Activated effector memory CD4-positive, alpha-beta T cell treated with Interleukin-2 at 50 U/mL for 16 hours (primary cell): ENCODE results near the gene CTU2.

ENCODE experiments used
- DNase-seq: peaks from one replicate; pipeline ENCODE4 v3.0.0-alpha.2; 2020

The CTU2 gene

DNA sequence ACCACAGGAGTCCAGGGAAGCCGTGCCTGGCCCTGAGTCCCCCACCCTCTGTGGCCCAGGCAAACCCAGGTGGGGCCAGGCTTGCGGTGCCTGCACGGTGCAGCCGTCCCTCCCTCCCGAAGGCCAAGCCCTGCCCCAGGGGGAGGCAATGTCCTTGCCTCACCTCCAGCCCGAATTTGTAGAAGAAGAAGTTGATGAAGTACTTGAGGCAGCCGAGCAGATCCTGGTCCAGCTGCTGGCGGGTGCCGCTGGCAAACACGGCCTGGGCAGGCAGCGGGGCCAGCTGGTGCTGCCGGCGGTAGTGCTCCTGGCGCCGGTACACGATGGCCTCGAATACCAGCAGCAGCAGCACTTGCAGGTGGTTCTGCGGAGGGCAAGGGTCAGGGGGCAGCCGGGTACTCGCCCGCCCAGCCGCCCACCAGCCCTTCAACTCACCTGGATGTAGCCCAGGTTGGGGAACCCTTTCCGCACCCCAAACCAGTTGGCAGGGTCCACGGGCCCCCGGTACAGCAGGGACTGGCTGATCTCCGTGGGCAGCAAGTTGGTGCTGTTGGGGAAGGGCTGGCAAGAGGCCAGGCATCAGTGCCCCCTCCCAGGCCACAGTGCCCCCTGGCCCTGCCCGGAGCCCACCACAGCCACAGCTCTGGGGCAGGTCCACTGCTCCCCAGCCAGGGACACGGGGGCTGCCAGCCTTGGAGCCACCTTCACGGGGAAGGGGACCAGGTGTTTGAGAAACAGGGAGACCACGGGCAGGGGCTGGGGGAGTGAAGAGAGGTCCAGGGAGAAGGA is 26.1 kb downstream of the CTU2 start:
- DNase-seq = no peak

DNA sequence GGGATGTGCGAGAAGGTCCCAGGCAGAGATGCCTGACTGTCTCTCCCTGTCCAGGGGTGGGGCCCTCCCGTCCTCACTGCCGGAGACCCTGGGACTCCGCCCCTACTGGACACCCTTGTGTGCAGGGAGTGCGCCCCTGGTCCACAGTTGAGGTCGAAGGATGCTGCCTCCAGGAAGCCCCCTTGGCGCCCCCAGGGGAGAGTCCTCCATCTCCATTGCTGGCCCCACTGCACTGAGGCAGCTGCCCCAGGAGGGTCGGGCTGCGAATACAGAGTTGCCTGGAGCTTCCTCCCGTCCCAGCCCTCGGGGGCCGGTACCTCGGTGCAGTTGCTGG is 26.6 kb downstream of the CTU2 start:
- DNase-seq = no peak

- no peak for DNase-seq
Observed at GRCh38 chr16:88733630-88734360, 27.5 kb downstream of the CTU2 start.

GRCh38 chr16:88734361-88734728 is 28.0 kb downstream of the CTU2 start:
- DNase-seq = no peak

- no peak for DNase-seq
Observed at GRCh38 chr16:88735121-88735520, 28.8 kb downstream of the CTU2 start.

DNA sequence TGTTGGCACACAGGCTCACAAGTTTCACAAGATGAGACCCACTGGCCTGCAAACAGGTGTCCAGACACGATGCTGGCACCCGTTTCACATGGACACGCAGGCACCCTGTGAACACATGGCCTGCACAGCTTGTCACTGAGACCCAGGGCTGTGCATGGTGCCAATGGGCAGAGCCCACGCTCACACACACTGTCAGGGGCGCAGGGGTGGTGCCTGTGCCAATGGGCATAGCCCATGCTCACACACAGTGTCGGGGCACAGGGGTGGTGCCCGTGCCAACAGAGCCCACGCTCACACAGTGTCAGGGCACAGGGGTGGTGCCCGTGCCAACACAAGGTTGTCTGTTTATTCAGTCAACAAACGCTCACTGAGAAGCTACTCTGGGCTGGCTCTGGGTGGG is 29.3 kb downstream of the CTU2 start:
- DNase-seq = no peak

GRCh38 chr16:88736088-88736487 is 29.8 kb downstream of the CTU2 start:
- no peak for DNase-seq

- DNase-seq = no peak
Observed at GRCh38 chr16:88736496-88736895, 30.2 kb downstream of the CTU2 start.

DNA sequence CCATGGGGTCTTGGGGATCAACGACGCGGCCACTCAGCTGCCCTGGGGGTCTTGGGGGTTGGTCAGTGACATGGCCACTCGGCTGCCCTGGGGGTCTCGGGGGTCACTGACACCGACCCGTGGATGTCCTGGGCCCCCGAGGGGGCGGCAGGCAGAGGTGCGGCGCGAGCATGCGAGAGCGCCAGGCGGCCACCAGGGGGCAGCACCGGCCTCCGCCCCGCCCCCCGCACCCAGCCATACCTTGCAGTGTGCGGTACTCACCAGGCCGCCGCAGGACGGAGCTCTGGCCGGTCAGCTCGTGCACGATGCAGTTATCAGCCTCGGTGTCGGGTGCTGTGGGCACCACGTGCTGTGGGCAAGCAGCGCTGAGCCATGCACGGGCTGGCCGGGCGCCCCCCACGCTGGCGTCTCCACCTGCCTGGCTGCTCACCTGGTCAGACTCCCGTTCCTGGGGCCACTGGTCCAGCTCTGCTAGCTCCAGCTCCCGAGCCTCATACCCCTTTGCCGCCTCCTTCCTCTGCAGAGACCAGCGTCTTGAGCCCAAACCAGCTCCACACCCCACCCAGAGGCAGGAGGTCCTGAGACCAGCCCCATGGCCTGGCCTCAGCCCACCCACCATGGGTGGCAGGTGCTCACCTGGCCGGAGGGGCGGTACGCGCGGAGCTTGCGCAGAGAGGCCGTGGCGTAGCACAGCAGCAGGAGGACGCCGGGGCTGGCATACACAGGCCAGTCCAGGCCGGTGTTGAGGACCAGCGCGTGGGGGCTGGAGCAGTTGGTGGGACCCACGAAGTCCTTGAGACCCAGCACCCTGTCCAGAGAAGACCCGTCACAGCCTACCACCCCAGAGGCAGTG is 31.2 kb downstream of the CTU2 start:
- peak; percentile 48 for DNase-seq

- DNase-seq = no peak
Observed at GRCh38 chr16:88738151-88739084, 32.1 kb downstream of the CTU2 start.

DNA sequence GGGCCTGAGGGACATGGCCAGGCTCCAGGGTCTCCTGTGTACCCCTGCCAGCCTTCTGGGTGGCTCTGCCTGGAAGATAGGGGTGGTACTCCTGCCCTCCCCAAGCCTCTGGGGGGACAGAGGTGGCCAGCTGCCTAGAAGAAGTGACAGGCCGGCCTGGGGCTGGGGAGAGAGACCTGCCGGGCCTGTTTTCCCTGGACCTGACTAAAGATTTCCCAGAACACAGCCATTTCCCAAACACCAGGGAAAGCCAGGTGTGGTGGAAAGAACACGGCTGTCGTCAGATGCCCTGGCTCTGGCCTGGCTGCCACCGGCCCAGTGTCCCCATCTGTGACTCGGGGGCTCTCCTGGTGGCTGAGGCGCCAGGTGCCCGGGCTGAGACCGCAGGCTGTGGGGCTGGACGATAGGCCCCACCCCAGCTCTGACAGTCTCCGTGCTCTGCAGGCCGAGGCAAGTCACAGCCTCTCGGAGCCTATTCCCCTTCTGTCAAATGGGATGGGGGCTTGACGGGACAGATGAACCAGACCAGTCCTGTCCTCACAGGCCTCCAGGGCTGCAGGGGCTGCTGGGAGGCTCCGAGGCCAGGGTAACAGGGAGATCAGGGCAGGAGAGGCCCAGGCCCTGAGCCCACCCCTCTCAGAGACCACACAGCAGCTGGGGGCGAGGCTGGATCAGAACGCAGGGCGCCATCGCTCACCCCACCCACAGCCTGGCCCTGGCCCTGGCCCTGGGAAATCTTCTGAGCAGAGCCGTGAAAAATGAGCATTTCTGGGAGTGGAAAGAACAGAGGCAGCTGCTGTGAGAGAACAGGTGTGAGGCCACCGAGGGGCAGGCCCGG is 33.1 kb downstream of the CTU2 start:
- DNase-seq = no peak

DNA sequence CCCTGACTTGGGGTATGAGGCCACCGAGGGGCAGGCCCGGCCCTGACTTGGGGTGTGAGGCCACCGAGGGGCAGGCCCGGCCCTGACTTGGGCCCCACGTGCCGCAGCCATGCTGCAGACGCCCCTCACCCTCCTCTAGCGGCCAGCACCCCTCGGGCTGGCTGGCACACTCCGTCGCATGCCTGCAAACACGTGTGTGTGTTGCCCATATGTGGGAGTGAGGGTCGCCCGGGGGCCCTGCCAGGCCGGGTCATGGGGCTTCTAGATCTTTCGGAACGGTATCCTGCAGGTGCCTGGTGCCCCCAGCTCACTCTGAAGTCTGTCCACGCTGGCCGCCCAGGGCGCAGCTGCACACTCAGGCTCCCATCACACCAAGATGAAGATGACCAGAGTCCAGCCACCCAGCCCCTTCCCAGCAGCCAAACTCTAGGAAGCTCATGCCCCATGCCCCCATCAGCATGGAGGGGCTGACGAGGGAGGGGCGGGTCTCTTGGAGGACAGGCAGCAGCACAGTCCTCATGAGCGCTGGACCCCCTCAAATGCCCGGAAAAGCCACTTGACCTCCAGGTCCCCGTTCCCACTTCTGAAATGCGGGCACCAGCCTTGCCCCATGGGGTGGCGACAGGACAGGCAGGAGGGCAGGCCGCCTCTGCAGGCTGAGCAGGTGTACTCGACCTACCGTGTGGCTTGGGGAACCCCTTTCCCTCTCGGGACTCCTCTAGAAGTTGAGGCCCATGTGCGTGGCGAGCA is 33.8 kb downstream of the CTU2 start:
- no peak for DNase-seq

GRCh38 chr16:88740727-88741055 is 34.4 kb downstream of the CTU2 start:
- DNase-seq = no peak

GRCh38 chr16:88741368-88741767 is 35.1 kb downstream of the CTU2 start:
- no peak for DNase-seq

GRCh38 chr16:88742896-88743605 is 36.7 kb downstream of the CTU2 start:
- no peak for DNase-seq

DNA sequence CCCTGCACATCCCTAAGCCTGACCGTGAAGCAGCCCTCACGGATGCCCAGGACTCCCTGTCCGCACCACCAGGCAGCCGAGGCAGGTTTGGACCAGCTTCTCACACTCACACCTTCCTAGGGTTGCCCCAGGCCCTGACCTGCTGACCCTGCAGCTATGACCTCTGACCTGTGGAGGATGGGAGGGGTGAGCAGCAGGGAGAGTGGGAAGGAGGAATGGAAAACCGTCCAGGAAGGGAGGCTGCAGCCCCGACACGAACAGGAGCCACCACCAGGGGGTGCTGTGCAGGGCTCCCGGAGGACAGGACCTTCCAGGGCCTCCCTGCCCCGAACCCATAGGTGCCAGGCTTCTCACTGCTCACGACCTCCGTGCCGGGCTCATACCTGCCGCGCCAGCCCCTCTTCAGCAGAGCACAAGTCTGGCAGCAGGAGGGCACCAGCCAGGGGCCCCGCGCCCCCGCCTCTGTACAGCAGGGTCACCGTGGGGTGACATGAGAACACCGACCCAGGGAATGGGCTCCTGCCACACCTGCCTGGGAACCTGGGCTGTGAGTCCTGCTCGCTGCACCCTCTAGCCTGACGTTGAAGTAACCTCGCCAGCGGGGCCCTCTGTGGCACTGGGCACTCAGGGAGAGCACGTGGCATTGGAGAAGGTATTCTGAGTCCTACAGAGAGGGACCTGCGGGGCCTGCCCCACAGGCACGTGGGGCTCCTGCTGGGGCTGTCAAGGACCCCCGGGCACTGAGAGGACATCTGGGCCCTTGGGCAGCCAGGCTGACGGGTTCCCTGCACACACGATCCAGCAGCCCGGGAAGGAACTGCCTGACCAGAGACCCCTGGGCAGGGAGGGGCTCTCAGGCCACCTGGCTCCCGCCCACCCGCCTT is 37.6 kb downstream of the CTU2 start:
- peak; percentile 62 for DNase-seq

DNA sequence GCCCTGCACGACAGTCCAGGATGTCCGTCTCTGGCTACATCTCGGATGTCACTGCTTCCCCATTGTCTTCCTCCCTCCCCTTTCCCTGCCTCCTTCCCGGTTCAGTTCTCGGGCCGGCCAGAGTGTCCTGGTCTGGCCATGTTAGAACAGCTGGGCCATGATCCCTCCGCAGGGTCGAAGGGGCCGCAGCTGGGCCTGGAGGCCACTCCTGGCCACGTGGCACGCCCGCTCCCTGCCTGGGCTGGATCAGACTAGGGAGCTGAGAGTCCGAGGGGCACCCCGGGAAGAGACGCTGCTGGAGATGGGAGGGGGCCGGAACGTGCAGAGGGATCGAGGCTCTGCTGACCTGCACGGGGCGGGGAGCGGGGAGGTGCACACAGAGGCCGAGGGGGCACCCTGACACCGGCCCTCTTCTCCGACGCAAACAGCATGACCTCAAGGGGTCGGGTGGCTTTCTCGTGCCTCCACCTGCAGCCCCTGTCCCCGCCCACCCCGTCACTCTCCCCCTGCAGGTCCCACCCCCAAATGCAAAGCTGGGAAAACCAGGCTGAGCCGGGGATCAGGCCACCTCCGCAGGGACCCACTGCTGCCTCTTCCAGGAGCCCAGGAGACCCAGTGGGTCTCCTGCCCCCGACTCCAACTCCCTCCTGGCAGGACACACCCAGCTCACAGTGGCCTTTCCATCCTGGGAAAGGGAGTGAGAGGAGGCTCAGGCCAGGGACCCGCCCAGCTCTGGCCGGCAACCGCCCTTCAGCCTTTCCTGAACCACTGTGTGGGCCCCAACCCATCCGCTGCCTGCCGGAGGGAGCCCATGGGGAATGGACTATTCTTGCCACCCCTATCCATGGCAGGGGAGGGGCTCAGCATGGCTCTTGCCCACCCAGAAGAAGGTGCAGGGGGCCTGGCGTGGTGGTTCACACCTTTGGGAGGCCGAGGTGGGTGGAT is 38.5 kb downstream of the CTU2 start:
- no peak for DNase-seq

DNA sequence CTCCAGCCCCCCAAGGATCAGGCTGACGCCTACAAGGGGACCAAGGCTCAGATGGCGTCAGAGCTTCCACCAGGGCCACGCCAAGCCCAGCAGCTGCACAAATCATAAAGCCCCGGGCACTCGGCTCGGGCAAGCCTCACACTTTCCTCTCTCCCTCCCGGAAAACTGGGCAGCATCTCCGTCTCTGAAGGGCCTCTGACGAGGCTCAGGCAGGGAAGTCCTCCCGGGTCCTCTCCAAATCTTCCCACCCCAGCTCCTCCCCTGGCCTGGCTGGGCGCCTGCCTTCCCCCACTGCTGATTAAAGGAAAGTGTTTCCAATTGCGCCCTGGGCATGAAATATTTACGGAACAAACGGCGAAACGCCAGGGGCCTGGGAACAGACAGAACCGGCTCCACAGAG is 40.2 kb downstream of the CTU2 start:
- DNase-seq = no peak
